Caco-2 (cell line): ENCODE data around the gene CDC6. TPM values are rescaled to one million over a fixed set of nuclear protein-coding genes. Genes with fewer than 3 reads are reported as not detected.

ENCODE experiments used
- BruUV-seq: library from RNA; stranded (reverse); fragments of 400-500 nt; replicated peaks from 2 replicates; lab custom pipeline; 2021; lab: Mats Ljungman, UMichigan
- CTCF ChIA-PET: fragments of 300-600 bp; sonication (Branson Sonifier 250); formaldehyde crosslinking; loops from one replicate; lab custom pipeline; 2022; ENCODE audit warnings: antibody characterized with exemption; lab: Charles Lee
- POLR2A ChIA-PET: fragments of 300-600 bp; sonication (Branson Sonifier 250); formaldehyde crosslinking; loops from one replicate; lab custom pipeline; 2022; ENCODE audit warnings: antibody characterized with exemption; lab: Charles Lee
- DNase-seq, 2 experiments: peaks; one replicate each; pipeline versions ENCODE4 v3.0.0 to v3.0.0-alpha.2; 2020 to 2022
- H3K27me3 ChIP-seq: replicated peaks from 2 replicates; pipeline ENCODE4 v1.6.0; 2011; ENCODE audit warnings: low read length; ENCODE audit not compliant: control insufficient read depth, insufficient read depth
- H3K36me3 ChIP-seq: 2 replicates; pipeline ENCODE4 v1.5.1; 2011; ENCODE audit warnings: low read length; ENCODE audit not compliant: control insufficient read depth, insufficient read depth
- H3K4me1 ChIP-seq: fragments of 250-450 bp; sonication (Bioruptor Pico); 2 replicates; pipeline ENCODE4 v1.5.1; 2020; ENCODE audit warnings: mild to moderate bottlenecking
- H3K4me3 ChIP-seq: 2 replicates; pipeline ENCODE4 v1.5.1; 2011; ENCODE audit warnings: low read depth, mild to moderate bottlenecking, control low read depth, low read length
- H3K9me3 ChIP-seq: fragments of 250-450 bp; sonication (Bioruptor Pico); 2 replicates; pipeline ENCODE4 v1.5.1; 2020; ENCODE audit warnings: mild to moderate bottlenecking, moderate library complexity
- H3K27ac Mint-ChIP-seq: one replicate; pipeline ENCODE4 v1.8.0; 2022; ENCODE audit warnings: mixed read lengths; ENCODE audit not compliant: unreplicated experiment
- H3K27me3 Mint-ChIP-seq: one replicate; pipeline ENCODE4 v1.8.0; 2022; ENCODE audit warnings: mixed read lengths; ENCODE audit not compliant: insufficient read depth, unreplicated experiment
- H3K36me3 Mint-ChIP-seq: one replicate; pipeline ENCODE4 v1.8.0; 2022; ENCODE audit warnings: mild to moderate bottlenecking, mixed read lengths; ENCODE audit not compliant: insufficient read depth, unreplicated experiment
- H3K4me1 Mint-ChIP-seq: one replicate; pipeline ENCODE4 v1.8.0; 2022; ENCODE audit warnings: low read depth, mixed read lengths; ENCODE audit not compliant: unreplicated experiment
- H3K4me3 Mint-ChIP-seq: one replicate; pipeline ENCODE4 v1.8.0; 2022; ENCODE audit warnings: mild to moderate bottlenecking, moderate library complexity, mixed read lengths; ENCODE audit not compliant: unreplicated experiment
- H3K9me3 Mint-ChIP-seq: one replicate; pipeline ENCODE4 v1.8.0; 2022; ENCODE audit warnings: mixed read lengths; ENCODE audit not compliant: unreplicated experiment
- intact Hi-C: fragments of 100-400 bp; cut with micrococcal nuclease; formaldehyde crosslinking; loops from one replicate; pipeline ENCODE4 v1.10.0; 2022; ENCODE audit not compliant: unreplicated experiment
- total RNA-seq: library from RNA; stranded (reverse); gene quantifications from 2 replicates; pipeline ENCODE4 v1.2.3, GENCODE V29; 2022
- TF ChIP-seq, protein P1 (sequence below), 2 experiments: fragments of 200-600 bp in 1 of 2; IDR thresholded peaks; 1 replicate in 1 of 2; 2 replicates in 1 of 2; pipeline versions ENCODE4 v1.5.1 to v1.8.0; 2011 to 2022; ENCODE audit warnings: antibody characterized with exemption in 1 of 2, control low read depth in 1 of 2, inconsistent platforms in 1 of 2, low read depth in 1 of 2, low read length in 1 of 2, mild to moderate bottlenecking in 1 of 2, moderate library complexity in 1 of 2; ENCODE audit not compliant: insufficient read depth in 1 of 2, severe bottlenecking in 1 of 2, unreplicated experiment in 1 of 2

Gene CDC6
- total RNA-seq, 1 experiment from 2014 or later, result 96.4 TPM

DNA sequence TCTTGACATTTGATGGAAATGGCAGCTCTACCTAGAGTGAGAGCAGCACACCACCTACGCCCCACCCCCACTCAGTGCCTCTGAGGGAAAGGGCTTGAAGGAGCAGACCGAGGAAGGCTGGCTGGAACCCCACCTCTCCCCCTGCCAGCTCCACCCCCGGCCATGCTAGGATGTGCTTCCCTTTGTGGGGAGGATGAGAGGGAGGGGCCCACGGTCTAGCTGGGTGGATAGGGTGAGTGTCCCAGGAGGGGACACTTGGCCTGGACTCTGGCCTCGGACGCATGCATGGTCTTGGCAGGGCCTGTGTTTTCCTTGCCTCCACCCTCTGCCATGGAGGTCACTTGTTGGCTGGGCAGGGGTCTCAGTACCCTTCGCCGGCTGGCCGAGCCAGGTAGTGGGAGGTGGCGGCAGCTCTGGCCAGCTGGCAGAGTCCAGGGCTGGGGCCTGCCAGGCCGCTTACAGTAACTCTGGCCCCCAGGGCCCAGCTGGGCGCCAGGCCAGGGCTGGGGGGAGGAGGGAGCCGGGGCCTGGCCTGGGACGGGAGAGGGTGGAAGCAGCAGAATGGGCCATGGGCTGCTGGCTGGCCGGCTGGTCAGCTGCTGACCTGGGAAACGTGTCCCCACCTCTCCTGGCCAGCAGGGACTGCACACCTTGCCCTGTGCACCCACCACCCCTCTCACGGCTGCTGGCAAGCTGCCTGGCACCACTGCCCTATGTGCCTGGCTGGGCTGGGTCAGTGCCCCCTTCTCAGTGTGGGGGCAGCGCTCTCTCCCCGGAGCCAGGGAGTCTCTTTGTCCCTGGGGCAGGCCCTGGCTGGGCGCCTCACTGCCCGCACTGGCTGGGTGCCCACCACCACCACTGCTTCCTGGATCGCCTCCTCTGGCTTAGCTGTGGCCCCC lies 44.3 kb downstream of the CDC6 start:
- BruUV-seq, result no TSS peak
- POLR2A ChIA-PET, result no interaction called here
- CTCF ChIA-PET, result interaction anchor here (1.7 kb wide), 1 partner anchor 15 kb away, joined by 4 read pairs; no protein-coding TSS in a partner anchor
- Histone ChIP-seq H3K4me1 (peaks cover 15% of the 10 kb centered on the region; the same call in 1 of the 2 replicates), H3K9me3 (no peaks in the 10 kb centered on the region), H3K4me3 (no peak overlapping the region), H3K36me3 (peaks cover 1% of the 10 kb centered on the region), H3K27me3 (no peaks in the 10 kb centered on the region)
- Mint-ChIP-seq H3K27ac (no peak overlapping the region), H3K27me3 (no peaks in the 10 kb centered on the region), H3K4me1 (peaks cover 24% of the 10 kb centered on the region), H3K9me3 (no peaks in the 10 kb centered on the region), H3K36me3 (no peaks in the 10 kb centered on the region), H3K4me3 (no peak overlapping the region)
- intact Hi-C loops, result no loop called here
- no peak for DNase-seq
- TF ChIP-seq, protein P1, sequence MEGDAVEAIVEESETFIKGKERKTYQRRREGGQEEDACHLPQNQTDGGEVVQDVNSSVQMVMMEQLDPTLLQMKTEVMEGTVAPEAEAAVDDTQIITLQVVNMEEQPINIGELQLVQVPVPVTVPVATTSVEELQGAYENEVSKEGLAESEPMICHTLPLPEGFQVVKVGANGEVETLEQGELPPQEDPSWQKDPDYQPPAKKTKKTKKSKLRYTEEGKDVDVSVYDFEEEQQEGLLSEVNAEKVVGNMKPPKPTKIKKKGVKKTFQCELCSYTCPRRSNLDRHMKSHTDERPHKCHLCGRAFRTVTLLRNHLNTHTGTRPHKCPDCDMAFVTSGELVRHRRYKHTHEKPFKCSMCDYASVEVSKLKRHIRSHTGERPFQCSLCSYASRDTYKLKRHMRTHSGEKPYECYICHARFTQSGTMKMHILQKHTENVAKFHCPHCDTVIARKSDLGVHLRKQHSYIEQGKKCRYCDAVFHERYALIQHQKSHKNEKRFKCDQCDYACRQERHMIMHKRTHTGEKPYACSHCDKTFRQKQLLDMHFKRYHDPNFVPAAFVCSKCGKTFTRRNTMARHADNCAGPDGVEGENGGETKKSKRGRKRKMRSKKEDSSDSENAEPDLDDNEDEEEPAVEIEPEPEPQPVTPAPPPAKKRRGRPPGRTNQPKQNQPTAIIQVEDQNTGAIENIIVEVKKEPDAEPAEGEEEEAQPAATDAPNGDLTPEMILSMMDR (IDR thresholded peaks at IDR 0.05; ENCODE audit: insufficient read depth in 1 of 2, low read depth in 1 of 2, low read length in 1 of 2, severe bottlenecking in 1 of 2, unreplicated experiment in 1 of 2), result no peak

DNA sequence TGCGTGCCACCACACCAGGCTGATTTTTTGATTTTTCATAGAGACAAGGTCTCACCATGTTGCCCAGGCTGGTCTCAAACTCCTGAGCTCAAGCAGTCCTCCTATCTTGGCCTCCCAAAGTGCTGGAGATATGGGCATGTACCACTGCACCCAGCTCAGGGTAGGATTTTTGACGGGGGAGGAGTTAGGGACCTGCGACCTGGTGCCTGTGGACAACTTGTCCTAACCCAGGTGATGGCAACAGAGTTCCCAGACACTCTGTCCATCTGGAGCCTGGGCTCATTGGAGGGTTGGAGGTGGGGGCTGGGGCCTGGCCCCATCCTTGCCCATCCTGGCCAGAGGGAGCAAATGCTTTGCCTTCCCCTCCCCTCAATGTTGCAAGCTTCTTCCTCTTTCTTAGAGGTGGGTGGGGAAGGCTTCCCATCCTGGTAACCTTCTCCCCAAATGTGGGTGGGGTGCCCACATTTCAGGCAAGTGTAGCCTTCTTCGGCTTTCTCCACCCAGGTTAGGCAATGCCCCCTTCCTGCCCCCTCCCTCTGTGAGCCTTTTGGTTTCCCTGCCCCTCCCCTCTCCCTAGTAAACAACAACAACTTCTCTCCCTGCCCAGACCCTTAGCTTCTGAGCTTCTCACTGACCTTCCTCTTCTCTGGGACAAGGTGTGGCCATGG lies 46.2 kb downstream of the CDC6 start:
- BruUV-seq, result no TSS peak
- no peak overlapping the region for H3K27ac Mint-ChIP-seq
- H3K27me3 Mint-ChIP-seq, result no peaks in the 10 kb centered on the region
- TF ChIP-seq, protein P1 (IDR thresholded peaks at IDR 0.05; ENCODE audit: insufficient read depth in 1 of 2, low read depth in 1 of 2, low read length in 1 of 2, severe bottlenecking in 1 of 2, unreplicated experiment in 1 of 2), result no peak
- H3K36me3 Mint-ChIP-seq, result no peaks in the 10 kb centered on the region
- Histone ChIP-seq H3K36me3 (peaks cover 1% of the 10 kb centered on the region), H3K9me3 (no peaks in the 10 kb centered on the region), H3K4me1 (peaks cover 12% of the 10 kb centered on the region; the same call in 1 of the 2 replicates), H3K4me3 (no peak overlapping the region), H3K27me3 (no peaks in the 10 kb centered on the region)
- DNase-seq, result no peak
- peaks cover 18% of the 10 kb centered on the region for H3K4me1 Mint-ChIP-seq
- intact Hi-C loops, result loop anchor here (1.0 kb wide), 1 partner anchor 11 kb away; no protein-coding TSS in a partner anchor
- no peaks in the 10 kb centered on the region for H3K9me3 Mint-ChIP-seq
- CTCF ChIA-PET, result interaction anchor here (0.6 to 2.0 kb wide), 2 partner anchors 17 to 396 kb away, joined by 3 to 5 read pairs; no protein-coding TSS in a partner anchor
- POLR2A ChIA-PET, result interaction anchor here (0.6 kb wide), 2 partner anchors 16 to 115 kb away, joined by 3 read pairs; partner anchors contain the start of gene WIPF2
- H3K4me3 Mint-ChIP-seq, result no peak overlapping the region

DNA sequence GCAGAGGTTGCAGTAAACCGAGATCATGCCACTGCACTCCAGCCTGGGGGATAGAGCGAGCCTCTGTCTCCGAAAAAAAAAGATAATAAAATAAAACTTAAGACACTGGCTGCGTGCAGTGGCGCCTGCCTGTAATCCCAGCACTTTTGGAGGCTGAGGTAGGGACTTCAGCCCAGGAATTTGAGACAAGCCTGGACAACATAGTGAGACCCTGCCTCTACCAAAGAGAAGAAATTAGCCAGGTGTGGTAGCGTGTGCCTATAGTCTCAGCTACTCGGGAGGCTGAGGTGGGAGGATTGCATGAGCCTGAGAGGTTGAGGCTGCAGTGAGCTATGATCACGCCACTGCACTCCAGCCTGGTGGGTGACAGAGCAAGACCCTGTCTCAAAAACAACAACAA lies 47.9 kb downstream of the CDC6 start:
- no peaks in the 10 kb centered on the region for H3K36me3 ChIP-seq

More for the DNA sequence above, 47.9 kb downstream of the CDC6 start:
- Histone ChIP-seq H3K4me1 (peaks cover 16% of the 10 kb centered on the region), H3K27me3 (no peaks in the 10 kb centered on the region), H3K4me3 (no peak overlapping the region), H3K9me3 (no peaks in the 10 kb centered on the region)
- POLR2A ChIA-PET, result interaction anchor here (0.7 kb wide), 1 partner anchor 10 kb away, joined by 3 read pairs; no protein-coding TSS in a partner anchor
- intact Hi-C loops, result no loop called here
- TF ChIP-seq, protein P1 (IDR thresholded peaks at IDR 0.05; ENCODE audit: insufficient read depth in 1 of 2, low read depth in 1 of 2, low read length in 1 of 2, severe bottlenecking in 1 of 2, unreplicated experiment in 1 of 2), result no peak
- Mint-ChIP-seq H3K9me3 (no peaks in the 10 kb centered on the region), H3K36me3 (no peaks in the 10 kb centered on the region), H3K27ac (no peak overlapping the region), H3K4me3 (no peak overlapping the region), H3K27me3 (no peaks in the 10 kb centered on the region), H3K4me1 (peaks cover 23% of the 10 kb centered on the region)
- BruUV-seq, result no TSS peak
- CTCF ChIA-PET, result interaction anchor here (0.5 to 2.0 kb wide), 2 partner anchors 18 to 277 kb away, joined by 3 to 5 read pairs; no protein-coding TSS in a partner anchor
- no peak for DNase-seq
